T-helper 1 cell treated with Interleukin-12 subunit alpha and Interleukin-12 subunit beta and Interleukin-4 antibody, amounts not matched to agents 30 μg/mL and 1 μg/mL, for 36 hours (primary cell): Measurements from ENCODE around the gene NBEA.
"Not testable (repeated sequence)": the region's sequence is repeated elsewhere in the genome, so short reads cannot be mapped to it uniquely, and the experiment has no call there.

Experiments used
- H3K27ac Mint-ChIP-seq: one replicate; pipeline ENCODE4 v1.8.0; 2021; ENCODE audit warnings: mild to moderate bottlenecking, mixed read lengths
- H3K27me3 Mint-ChIP-seq: one replicate; pipeline ENCODE4 v1.8.0; 2021; ENCODE audit warnings: low read depth, mixed read lengths
- H3K36me3 Mint-ChIP-seq: one replicate; pipeline ENCODE4 v1.8.0; 2021; ENCODE audit warnings: low read depth, mixed read lengths
- H3K4me1 Mint-ChIP-seq: one replicate; pipeline ENCODE4 v1.8.0; 2021; ENCODE audit warnings: low read depth, mixed read lengths
- H3K4me3 Mint-ChIP-seq: one replicate; pipeline ENCODE4 v1.8.0; 2021; ENCODE audit warnings: mild to moderate bottlenecking, moderate library complexity, mixed read lengths
- H3K9me3 Mint-ChIP-seq: one replicate; pipeline ENCODE4 v1.8.0; 2021; ENCODE audit warnings: mixed read lengths

Gene NBEA

GRCh38 chr13:35643625-35644024 is 701.6 kb downstream of the NBEA start:
- Mint-ChIP-seq H3K27me3 (no peaks in the 10 kb centered on the region), H3K4me3 (no peak overlapping the region), H3K36me3 (no peaks in the 10 kb centered on the region), H3K4me1 (no peaks in the 10 kb centered on the region), H3K9me3 (no peaks in the 10 kb centered on the region), H3K27ac (no peak overlapping the region)

- Mint-ChIP-seq H3K36me3 (no peaks in the 10 kb centered on the region), H3K4me1 (no peaks in the 10 kb centered on the region), H3K27ac (no peak overlapping the region), H3K27me3 (no peaks in the 10 kb centered on the region), H3K4me3 (no peak overlapping the region), H3K9me3 (no peaks in the 10 kb centered on the region)
Observed at GRCh38 chr13:35646056-35646774, 704.1 kb downstream of the NBEA start.

- Mint-ChIP-seq H3K27ac (no peak overlapping the region), H3K27me3 (no peaks in the 10 kb centered on the region), H3K4me1 (no peaks in the 10 kb centered on the region), H3K9me3 (no peaks in the 10 kb centered on the region), H3K4me3 (no peak overlapping the region), H3K36me3 (no peaks in the 10 kb centered on the region)
Observed at GRCh38 chr13:35648201-35648600, 706.1 kb downstream of the NBEA start.

GRCh38 chr13:35649162-35649561 is 707.1 kb downstream of the NBEA start:
- no peaks in the 10 kb centered on the region for H3K4me1 Mint-ChIP-seq
- no peak overlapping the region for H3K4me3 Mint-ChIP-seq
- H3K36me3 Mint-ChIP-seq, result no peaks in the 10 kb centered on the region
- no peaks in the 10 kb centered on the region for H3K27me3 Mint-ChIP-seq
- no peak overlapping the region for H3K27ac Mint-ChIP-seq
- no peaks in the 10 kb centered on the region for H3K9me3 Mint-ChIP-seq

GRCh38 chr13:35659796-35660195 is 717.7 kb downstream of the NBEA start:
- H3K27ac Mint-ChIP-seq, result no peak overlapping the region
- no peak overlapping the region for H3K4me3 Mint-ChIP-seq
- H3K4me1 Mint-ChIP-seq, result no peaks in the 10 kb centered on the region
- no peaks in the 10 kb centered on the region for H3K9me3 Mint-ChIP-seq
- H3K27me3 Mint-ChIP-seq, result no peaks in the 10 kb centered on the region
- no peaks in the 10 kb centered on the region for H3K36me3 Mint-ChIP-seq

GRCh38 chr13:35664747-35665146 is 722.7 kb downstream of the NBEA start:
- Mint-ChIP-seq H3K36me3 (no peaks in the 10 kb centered on the region), H3K27ac (no peak overlapping the region), H3K4me1 (no peaks in the 10 kb centered on the region), H3K4me3 (no peak overlapping the region), H3K27me3 (no peaks in the 10 kb centered on the region), H3K9me3 (no peaks in the 10 kb centered on the region)

GRCh38 chr13:35669321-35669720 is 727.3 kb downstream of the NBEA start:
- Mint-ChIP-seq H3K4me1 (no peaks in the 10 kb centered on the region), H3K27me3 (no peaks in the 10 kb centered on the region), H3K9me3 (no peaks in the 10 kb centered on the region), H3K36me3 (no peaks in the 10 kb centered on the region), H3K4me3 (no peak overlapping the region), H3K27ac (no peak overlapping the region)

- no peaks in the 10 kb centered on the region for H3K4me1 Mint-ChIP-seq
- H3K27me3 Mint-ChIP-seq, result no peaks in the 10 kb centered on the region
- no peaks in the 10 kb centered on the region for H3K9me3 Mint-ChIP-seq
- no peak overlapping the region for H3K4me3 Mint-ChIP-seq
- no peak overlapping the region for H3K27ac Mint-ChIP-seq
- no peaks in the 10 kb centered on the region for H3K36me3 Mint-ChIP-seq
Observed at GRCh38 chr13:35672611-35673010, 730.5 kb downstream of the NBEA start.

- Mint-ChIP-seq H3K27me3 (no peaks in the 10 kb centered on the region), H3K9me3 (no peaks in the 10 kb centered on the region), H3K4me3 (no peak overlapping the region), H3K36me3 (no peaks in the 10 kb centered on the region), H3K27ac (no peak overlapping the region), H3K4me1 (no peaks in the 10 kb centered on the region)
Observed at GRCh38 chr13:35675651-35676050, 733.6 kb downstream of the NBEA start.

- not testable (repeated sequence) for H3K4me1 Mint-ChIP-seq, H3K36me3 Mint-ChIP-seq, H3K4me3 Mint-ChIP-seq, H3K27ac Mint-ChIP-seq, H3K9me3 Mint-ChIP-seq, H3K27me3 Mint-ChIP-seq
Observed at GRCh38 chr13:35677863-35678262, 735.8 kb downstream of the NBEA start.

- H3K27me3 Mint-ChIP-seq, result no peaks in the 10 kb centered on the region
- no peaks in the 10 kb centered on the region for H3K36me3 Mint-ChIP-seq
- H3K4me3 Mint-ChIP-seq, result no peak overlapping the region
- H3K9me3 Mint-ChIP-seq, result no peaks in the 10 kb centered on the region
- no peaks in the 10 kb centered on the region for H3K4me1 Mint-ChIP-seq
- no peak overlapping the region for H3K27ac Mint-ChIP-seq
Observed at GRCh38 chr13:35681685-35682084, 739.6 kb downstream of the NBEA start.

GRCh38 chr13:35684432-35684831 is 742.4 kb downstream of the NBEA start:
- no peaks in the 10 kb centered on the region for H3K4me1 Mint-ChIP-seq
- no peak overlapping the region for H3K27ac Mint-ChIP-seq
- no peaks in the 10 kb centered on the region for H3K9me3 Mint-ChIP-seq
- no peak overlapping the region for H3K4me3 Mint-ChIP-seq
- no peaks in the 10 kb centered on the region for H3K27me3 Mint-ChIP-seq
- H3K36me3 Mint-ChIP-seq, result no peaks in the 10 kb centered on the region

- Mint-ChIP-seq H3K4me3 (no peak overlapping the region), H3K4me1 (no peaks in the 10 kb centered on the region), H3K27me3 (no peaks in the 10 kb centered on the region), H3K9me3 (no peaks in the 10 kb centered on the region), H3K36me3 (no peaks in the 10 kb centered on the region), H3K27ac (no peak overlapping the region)
Observed at GRCh38 chr13:35687336-35687735, 745.3 kb downstream of the NBEA start.

- H3K36me3 Mint-ChIP-seq, result no peaks in the 10 kb centered on the region
- H3K9me3 Mint-ChIP-seq, result no peaks in the 10 kb centered on the region
- H3K27me3 Mint-ChIP-seq, result no peaks in the 10 kb centered on the region
- H3K27ac Mint-ChIP-seq, result no peak overlapping the region
- no peaks in the 10 kb centered on the region for H3K4me1 Mint-ChIP-seq
- no peak overlapping the region for H3K4me3 Mint-ChIP-seq
Observed at GRCh38 chr13:35690581-35691207, 748.6 kb downstream of the NBEA start.

GRCh38 chr13:35693134-35693784 is 751.2 kb downstream of the NBEA start:
- Mint-ChIP-seq H3K27me3 (no peaks in the 10 kb centered on the region), H3K27ac (no peak overlapping the region), H3K36me3 (no peaks in the 10 kb centered on the region), H3K4me1 (no peaks in the 10 kb centered on the region), H3K9me3 (no peaks in the 10 kb centered on the region), H3K4me3 (no peak overlapping the region)
